H1 (cell line): ENCODE data around the gene NLGN4X. TPM values are rescaled to one million over a fixed set of nuclear protein-coding genes. Genes with fewer than 3 reads are reported as not detected.

Experiments used
- CTCF ChIA-PET: fragments of 300-600 bp; sonication (Branson Sonifier 250); formaldehyde crosslinking; loops from one replicate; lab custom pipeline; 2021; ENCODE audit not compliant: partially characterized antibody; lab: Charles Lee
- POLR2A ChIA-PET: fragments of 300-600 bp; sonication (Branson Sonifier 250); formaldehyde crosslinking; loops from one replicate; lab custom pipeline; 2021; ENCODE audit warnings: inconsistent platforms; ENCODE audit not compliant: partially characterized antibody; lab: Charles Lee
- DNase-seq, 2 experiments: peaks; one replicate each; pipeline versions ENCODE4 v3.0.0 to v3.0.0-alpha.2; 2010 to 2022; ENCODE audit warnings: low spot score in 2 of 2, low read depth in 1 of 2, mixed read lengths in 1 of 2
- FAIRE-seq: peaks from 2 replicates; lab custom pipeline; 2011; peaks lifted over from hg19 to GRCh38; lab: Jason Lieb, UNC
- H2AFZ ChIP-seq: 2 replicates; pipeline ENCODE4 v1.8.1; 2012; ENCODE audit warnings: low read length, inconsistent platforms
- H2AK5ac ChIP-seq: 2 replicates; pipeline ENCODE4 v1.6.1; 2013; ENCODE audit warnings: low read depth, low read length
- H2BK120ac ChIP-seq: replicated peaks from 2 replicates; pipeline ENCODE3; 2013; ENCODE audit warnings: low read depth, low read length, inconsistent platforms
- H2BK12ac ChIP-seq: 2 replicates; pipeline ENCODE4 v1.6.1; 2013; ENCODE audit warnings: low read depth, low read length
- H2BK15ac ChIP-seq: 2 replicates; pipeline ENCODE4 v1.6.1; 2013; ENCODE audit warnings: low read length
- H2BK20ac ChIP-seq: 2 replicates; pipeline ENCODE4 v1.6.1; 2013; ENCODE audit warnings: low read length
- H2BK5ac ChIP-seq: 2 replicates; pipeline ENCODE4 v1.6.1; 2013; ENCODE audit warnings: low read depth, low read length
- H3K14ac ChIP-seq: 2 replicates; pipeline ENCODE4 v1.6.1; 2013; ENCODE audit warnings: inconsistent platforms; ENCODE audit not compliant: insufficient read length
- H3K18ac ChIP-seq: 2 replicates; pipeline ENCODE4 v1.6.1; 2013; ENCODE audit warnings: low read length; ENCODE audit errors: extremely low read depth
- H3K23ac ChIP-seq: 2 replicates; pipeline ENCODE4 v1.6.1; 2013; ENCODE audit warnings: inconsistent platforms; ENCODE audit not compliant: insufficient read length
- H3K23me2 ChIP-seq: 2 replicates; pipeline ENCODE4 v1.6.1; 2013; ENCODE audit warnings: low read depth, low read length
- H3K27ac ChIP-seq: 2 replicates; pipeline ENCODE4 v1.6.1; 2011; ENCODE audit warnings: low read depth, low read length, inconsistent platforms
- H3K27me3 ChIP-seq, 4 experiments: replicated peaks in 1 of 4; 1 replicate in 1 of 4; 2 replicates in 3 of 4; pipeline versions ENCODE4 v1.6.1 to v1.8.1; 2011 to 2013; ENCODE audit warnings: low read length in 3 of 4, mild to moderate bottlenecking in 3 of 4, inconsistent platforms in 2 of 4, mixed read lengths in 2 of 4, moderate library complexity in 1 of 4; ENCODE audit not compliant: control insufficient read depth in 3 of 4, insufficient read depth in 3 of 4; ENCODE audit errors: extremely low read depth in 1 of 4
- H3K36me3 ChIP-seq, 4 experiments: 2 replicates each; pipeline versions ENCODE4 v1.6.1 to v1.8.1; 2011 to 2013; ENCODE audit warnings: mild to moderate bottlenecking in 4 of 4, low read length in 3 of 4, moderate library complexity in 2 of 4, control low read depth in 1 of 4, inconsistent platforms in 1 of 4; ENCODE audit not compliant: insufficient read depth in 4 of 4, control insufficient read depth in 2 of 4
- H3K4ac ChIP-seq: replicated peaks from 2 replicates; pipeline ENCODE3; 2013; ENCODE audit warnings: low read length, low read depth, mixed read lengths, inconsistent platforms; ENCODE audit not compliant: insufficient read length
- H3K4me1 ChIP-seq, 4 experiments: replicated peaks in 1 of 4; 1 replicate in 1 of 4; 2 replicates in 3 of 4; pipeline versions ENCODE4 v1.6.1 to v1.8.1; 2011 to 2013; ENCODE audit warnings: low read length in 3 of 4, inconsistent platforms in 2 of 4, mixed read lengths in 1 of 4; ENCODE audit not compliant: insufficient read depth in 4 of 4, control insufficient read depth in 3 of 4
- H3K4me2 ChIP-seq, 2 experiments: 2 replicates each; pipeline versions ENCODE4 v1.6.1 to v1.8.1; 2011 to 2013; ENCODE audit warnings: low read depth in 2 of 2, low read length in 2 of 2, control low read depth in 1 of 2, inconsistent platforms in 1 of 2, mild to moderate bottlenecking in 1 of 2; ENCODE audit not compliant: insufficient read depth in 1 of 2
- H3K4me3 ChIP-seq, 4 experiments: fragments of 200-600, 300-600 bp in 1 of 4; sonication (generic), shearing (Covaris generic), sonication (Bioruptor Twin) in 1 of 4; 2 replicates each; pipeline versions ENCODE4 v1.5.1 to v1.8.1; 2011 to 2016; ENCODE audit warnings: low read length in 4 of 4, low read depth in 3 of 4, control low read depth in 2 of 4, inconsistent platforms in 2 of 4, mild to moderate bottlenecking in 2 of 4, mixed read lengths in 1 of 4, moderate library complexity in 1 of 4; ENCODE audit not compliant: insufficient read depth in 2 of 4; ENCODE audit errors: extremely low read depth in 1 of 4
- H3K56ac ChIP-seq: replicated peaks from 2 replicates; pipeline ENCODE3; 2013; ENCODE audit warnings: low read depth, mild to moderate bottlenecking, mixed read lengths, low read length, inconsistent platforms; ENCODE audit not compliant: insufficient read length
- H3K79me1 ChIP-seq: 2 replicates; pipeline ENCODE4 v1.6.1; 2013; ENCODE audit warnings: low read depth, low read length, control low read depth
- H3K79me2 ChIP-seq, 2 experiments: 2 replicates each; pipeline versions ENCODE4 v1.6.1 to v1.8.1; 2012 to 2013; ENCODE audit warnings: low read length in 2 of 2, mild to moderate bottlenecking in 2 of 2, inconsistent platforms in 1 of 2; ENCODE audit not compliant: insufficient read depth in 2 of 2, control insufficient read depth in 1 of 2
- H3K9ac ChIP-seq, 4 experiments: replicated peaks in 1 of 4; 1 replicate in 1 of 4; 2 replicates in 3 of 4; pipeline versions ENCODE4 v1.6.1 to v1.8.1; 2011 to 2013; ENCODE audit warnings: low read depth in 3 of 4, low read length in 3 of 4, control low read depth in 2 of 4, mild to moderate bottlenecking in 2 of 4, moderate library complexity in 2 of 4, inconsistent platforms in 1 of 4; ENCODE audit errors: extremely low read depth in 1 of 4
- H3K9me3 ChIP-seq, 2 experiments: 2 replicates each; pipeline versions ENCODE4 v1.6.1 to v1.8.1; 2012 to 2013; ENCODE audit warnings: mild to moderate bottlenecking in 2 of 2, moderate library complexity in 2 of 2, control low read depth in 1 of 2, inconsistent platforms in 1 of 2, low read depth in 1 of 2, low read length in 1 of 2, mixed read lengths in 1 of 2; ENCODE audit not compliant: insufficient read depth in 2 of 2
- H4K20me1 ChIP-seq, 2 experiments: replicated peaks in 1 of 2; 2 replicates each; pipeline versions ENCODE3 to v1.8.1; 2011 to 2013; ENCODE audit warnings: inconsistent platforms in 2 of 2, low read length in 2 of 2, mild to moderate bottlenecking in 1 of 2; ENCODE audit not compliant: insufficient read depth in 2 of 2, control insufficient read depth in 1 of 2
- H4K5ac ChIP-seq: 2 replicates; pipeline ENCODE4 v1.6.1; 2013; ENCODE audit warnings: low read length, low read depth, mixed read lengths, inconsistent platforms; ENCODE audit not compliant: insufficient read length
- H4K8ac ChIP-seq: 2 replicates; pipeline ENCODE4 v1.8.0; 2013; ENCODE audit warnings: mild to moderate bottlenecking, moderate library complexity, low read length, inconsistent platforms; ENCODE audit not compliant: insufficient read depth; ENCODE audit errors: extremely low read depth
- H4K91ac ChIP-seq: replicated peaks from 2 replicates; pipeline ENCODE3; 2013; ENCODE audit warnings: low read length, mixed read lengths, inconsistent platforms; ENCODE audit not compliant: insufficient read length
- POLR2AphosphoS5 ChIP-seq: IDR thresholded peaks from 2 replicates; pipeline ENCODE4 v1.6.1; 2011; ENCODE audit warnings: low read depth, low read length
- TAF7 ChIP-seq: optimal IDR thresholded peaks from 2 replicates; pipeline ENCODE3; 2011; ENCODE audit warnings: low read depth, mild to moderate bottlenecking, inconsistent platforms, low read length, moderate library complexity, borderline replicate concordance
- WGBS, 2 experiments: shearing (Covaris generic) in 1 of 2; methylation state at CpG; one replicate each; pipeline versions ENCODE4 v1.1.6 to v1.1.7; 2013 to 2015; ENCODE audit warnings: low lambda C conversion rate in 2 of 2, mixed read lengths in 2 of 2, inconsistent platforms in 1 of 2, low coverage in 1 of 2, missing lambda C conversion rate in 1 of 2; ENCODE audit not compliant: insufficient replicate concordance in 2 of 2, insufficient coverage in 1 of 2, insufficient read length in 1 of 2; ENCODE audit errors: extremely low coverage in 1 of 2, missing lambda C conversion rate in 1 of 2; 5-methylcytosine and 5-hydroxymethylcytosine counted together
- polyA plus RNA-seq, 7 experiments: library from polyadenylated mRNA; depleted of rRNA in 3 of 7; stranded (reverse) in 5 of 7; unstranded in 2 of 7; fragments of >200 nt in 5 of 7; fragments of 200-250 nt in 2 of 7; gene quantifications; 1 replicate in 5 of 7; 2 replicates in 1 of 7; 4 replicates in 1 of 7; pipeline versions ENCODE4 v1.2.1 to v1.2.3, GENCODE V29; 2011 to 2013; ENCODE audit warnings: missing spikeins in 2 of 7, mixed read lengths in 2 of 7
- total RNA-seq: library from RNA; stranded (reverse); fragmentation: NEBNext Ultra II Directional; extraction: Animal tissue kit (Norgen Biotek cat#: 25700); gene quantifications from 2 replicates; pipeline ENCODE4 v1.2.1, GENCODE V29; 2021

NLGN4X gene
- total and polyA plus RNA-seq, 2 of the 8 experiments (the other 6 are each of a cell fraction or from before 2014, with no cell fraction given) = 104 to 124 TPM

GRCh38 chrX:5898463-5898862, 330.2 kb downstream of the NLGN4X start:
- CTCF ChIA-PET = no interaction called here
- Histone ChIP-seq H3K14ac (no peak overlapping the region), H4K20me1 (no peaks in the 10 kb centered on the region), H3K4me3 (no peak overlapping the region), H3K36me3 (peaks cover 0 to 17% (median 7%) of the 10 kb centered on the region in 4 experiments; a peak in 5 of 8 replicates), H3K4ac (no peak overlapping the region), H2AFZ (no peak overlapping the region), H4K91ac (no peak overlapping the region), H3K9ac (no peak overlapping the region), H3K4me1 (no peaks in the 10 kb centered on the region), H2BK120ac (no peak overlapping the region), H4K5ac (no peak overlapping the region), H2BK12ac (no peak overlapping the region), H3K9me3 (no peaks in the 10 kb centered on the region)
- no peak for FAIRE-seq
- DNase-seq = no peak
- no peak for TF ChIP-seq TAF7
- TF ChIP-seq POLR2AphosphoS5 = no peak; the same call in 1 of the 2 replicates
- TF ChIP-seq, all 59 proteins: peak for 0
- Histone ChIP-seq H3K18ac (no peak overlapping the region), H3K56ac (no peak overlapping the region), H3K27ac (no peak overlapping the region), H3K23ac (no peak overlapping the region), H2BK15ac (no peak overlapping the region), H2BK5ac (no peak overlapping the region), H3K27me3 (no peaks in the 10 kb centered on the region), H3K4me2 (no peak overlapping the region), H3K79me2 (peaks cover 0 to 12% of the 10 kb centered on the region in 2 experiments; a peak in 1 of 4 replicates), H2AK5ac (no peak overlapping the region), H4K8ac (no peak overlapping the region), H2BK20ac (no peak overlapping the region), H3K79me1 (no peaks in the 10 kb centered on the region), H3K23me2 (no peaks in the 10 kb centered on the region)
- POLR2A ChIA-PET = no interaction called here
- WGBS, 2 experiments = 91% methylated on average over 4 of the region's 9 CpGs; no CpG with 5 or more reads in 1 of the 2 experiments
